DMS 273 (cell line): ENCODE measurements around the gene NKX3-2.
A peak's percentile ranks its signal among the peaks of the same experiment; 100 is the strongest.

ENCODE experiments used
- DNase-seq: peaks from one replicate; lab custom pipeline; 2025; ENCODE audit not compliant: unreplicated experiment; lab: John Stamatoyannopoulos, UW

Gene NKX3-2

GRCh38 chr4:13534344-13535063, 9.8 kb downstream of the NKX3-2 start:
- DNase-seq, result no peak

GRCh38 chr4:13533670-13534343, 10.5 kb downstream of the NKX3-2 start:
- DNase-seq, result no peak

- DNase-seq, result no peak
Observed at GRCh38 chr4:13531625-13531998, 12.7 kb downstream of the NKX3-2 start.

GRCh38 chr4:13530823-13531624, 13.3 kb downstream of the NKX3-2 start:
- no peak for DNase-seq

GRCh38 chr4:13529128-13529919, 15.0 kb downstream of the NKX3-2 start:
- DNase-seq, result no peak

DNA sequence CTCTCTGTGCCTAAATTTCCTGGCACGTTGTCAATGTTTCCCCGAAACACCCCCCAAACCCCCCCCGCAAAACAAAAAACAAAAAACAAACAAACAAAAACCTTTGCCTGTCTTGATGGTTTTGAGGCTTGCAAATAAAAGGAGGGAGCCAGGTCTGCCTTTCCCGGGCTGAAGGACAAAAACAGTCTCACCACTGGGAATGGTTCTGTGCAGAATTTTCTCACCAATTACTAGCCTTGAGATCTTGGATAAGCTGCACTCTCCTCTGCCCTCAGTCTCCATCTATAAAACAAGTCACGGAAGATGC, 15.5 kb downstream of the NKX3-2 start:
- DNase-seq, result no peak

DNA sequence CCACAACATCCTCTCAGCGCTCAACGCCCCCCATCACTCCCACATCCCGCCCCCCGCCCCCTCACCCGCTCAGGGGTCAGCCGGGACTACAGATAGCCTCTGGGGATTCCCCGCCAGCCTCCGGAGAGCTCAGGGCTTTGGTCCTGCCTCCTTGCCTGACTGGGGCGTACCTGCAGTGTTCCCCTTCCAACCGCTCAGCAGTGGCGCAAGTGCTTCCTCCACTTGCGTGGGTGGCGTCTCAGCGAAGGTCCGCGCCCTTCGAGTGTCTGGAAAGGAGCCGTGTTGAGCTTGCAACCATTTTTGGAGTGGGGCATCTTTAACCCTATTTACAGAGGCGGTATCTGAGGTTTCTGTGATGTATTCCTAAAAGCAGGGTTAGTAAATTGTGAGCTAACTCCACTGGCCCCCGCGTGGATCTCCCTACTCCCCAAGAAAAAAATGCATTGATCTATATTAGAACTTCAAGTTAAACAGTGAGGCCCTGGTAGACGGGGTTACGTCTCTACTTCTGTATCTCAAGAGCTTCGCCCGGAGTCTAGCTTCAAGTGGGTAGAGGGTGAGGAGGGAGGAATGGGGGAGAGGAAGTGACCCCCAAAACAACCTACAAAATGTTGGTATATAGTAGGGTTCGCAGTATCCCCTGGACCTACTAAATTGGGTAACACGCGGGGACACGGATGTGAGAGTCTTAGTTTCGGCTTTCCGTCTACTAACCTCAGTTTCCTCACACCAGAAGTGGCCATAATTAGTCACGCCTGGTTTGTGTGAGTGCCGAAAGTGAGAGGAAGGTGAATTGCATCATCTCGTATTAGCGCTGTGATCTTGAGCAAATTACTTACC, 16.1 kb downstream of the NKX3-2 start:
- no peak for DNase-seq

GRCh38 chr4:13527192-13527980, 16.9 kb downstream of the NKX3-2 start:
- peak; percentile 7 for DNase-seq

- DNase-seq, result no peak
Observed at GRCh38 chr4:13526658-13527057, 17.6 kb downstream of the NKX3-2 start.

GRCh38 chr4:13525606-13526281, 18.6 kb downstream of the NKX3-2 start:
- no peak for DNase-seq

- no peak for DNase-seq
Observed at GRCh38 chr4:13524504-13525243, 19.6 kb downstream of the NKX3-2 start.

GRCh38 chr4:13523591-13524503, 20.5 kb downstream of the NKX3-2 start:
- no peak for DNase-seq

GRCh38 chr4:13523105-13523477, 21.2 kb downstream of the NKX3-2 start:
- no peak for DNase-seq

DNA sequence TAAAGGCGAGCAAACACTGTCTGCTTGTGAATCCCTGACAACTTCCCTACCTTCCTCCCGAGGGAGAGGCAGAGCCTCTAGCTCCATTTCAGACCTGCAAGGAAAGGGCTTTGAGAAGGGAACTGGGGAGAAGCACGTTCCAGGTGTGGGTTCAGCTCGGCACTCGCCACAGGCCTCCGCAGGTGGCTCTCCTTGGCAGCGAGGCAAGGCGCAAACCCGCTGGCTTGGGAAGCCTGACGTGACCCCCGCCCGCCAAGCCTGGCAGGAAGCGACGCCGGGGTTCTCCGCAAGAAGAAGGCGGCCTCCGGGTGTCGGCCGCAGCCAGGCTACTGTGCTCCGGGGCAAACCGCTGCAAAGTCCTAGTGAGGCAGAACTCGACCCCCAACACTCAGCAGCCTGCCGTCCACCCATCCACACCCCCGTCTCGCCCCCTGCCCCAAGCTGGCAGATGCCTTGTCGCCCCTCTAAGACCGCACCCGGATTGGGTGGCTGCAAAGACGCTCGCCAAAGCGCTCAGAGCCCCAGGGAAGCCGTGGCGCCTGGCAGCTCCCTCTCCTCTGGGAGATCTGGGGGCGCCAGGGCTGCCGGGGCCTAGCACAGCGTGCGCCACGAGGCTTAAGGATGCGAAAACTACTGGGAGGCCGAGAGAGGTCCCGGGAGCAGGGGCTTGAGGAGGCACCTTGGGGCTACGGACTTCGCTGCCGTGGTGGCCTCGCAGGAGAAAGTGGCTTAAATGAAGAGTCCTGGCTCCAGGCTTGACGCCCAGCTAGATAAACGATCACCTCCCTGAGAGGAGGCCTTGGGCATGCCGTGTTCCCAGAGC, 21.8 kb downstream of the NKX3-2 start:
- DNase-seq, result peak; percentile 50

DNA sequence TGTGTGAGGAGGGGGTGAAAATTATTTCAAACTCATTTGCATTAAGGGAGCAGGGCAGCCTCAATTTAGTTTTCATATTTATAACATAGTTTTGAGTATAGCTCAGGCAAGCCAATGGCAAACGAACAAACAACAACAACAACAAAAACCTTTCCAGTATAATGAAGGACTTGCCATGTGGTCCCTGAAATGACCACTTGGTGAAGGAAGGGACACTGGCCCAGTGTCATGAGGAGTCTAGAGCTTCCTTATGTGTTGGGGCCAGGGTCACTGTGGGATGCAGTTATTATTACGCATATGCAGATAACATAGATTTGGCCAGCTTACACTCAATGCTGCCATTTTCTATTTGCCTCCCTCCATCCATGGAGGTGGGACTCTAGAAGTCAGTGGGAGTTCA, 23.3 kb downstream of the NKX3-2 start:
- no peak for DNase-seq

DNA sequence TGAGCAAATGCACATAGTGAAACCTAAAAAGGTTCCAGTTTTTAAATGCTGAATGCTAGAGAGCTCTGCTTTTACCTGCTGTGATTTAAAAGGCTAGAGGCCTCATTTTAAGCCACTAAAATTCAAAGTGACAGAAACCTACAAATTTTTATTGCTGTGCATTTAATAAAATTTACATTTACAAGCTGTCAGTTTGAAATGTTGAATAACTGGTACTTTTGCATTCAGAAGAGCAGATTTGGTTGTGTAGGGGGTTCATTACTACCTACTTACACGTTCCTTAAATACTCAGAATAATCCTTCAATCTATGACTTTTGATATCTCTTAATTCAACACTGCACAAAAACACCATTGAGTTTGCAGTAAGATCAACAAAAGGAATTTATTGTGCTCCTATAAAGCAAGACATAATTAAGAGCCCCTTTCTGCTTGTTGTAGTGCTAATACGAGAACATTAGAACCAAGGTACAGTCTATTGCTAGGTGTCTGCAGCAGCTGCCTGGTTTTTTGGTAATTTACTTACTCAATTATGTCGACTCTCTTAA, 27.9 kb downstream of the NKX3-2 start:
- no peak for DNase-seq
